ENCODE results near the gene BEGAIN.
A peak's percentile ranks its signal among the peaks of the same experiment; 100 is the strongest.

The BEGAIN gene

GRCh38 chr14:100615736-100616695 lies 28.8 kb upstream of the BEGAIN start:
- DNase-seq: no peak

- no peak for DNase-seq
These were observed 27.6 kb upstream of the BEGAIN start for GRCh38 chr14:100614803-100615202.

GRCh38 chr14:100612986-100613385 lies 25.8 kb upstream of the BEGAIN start:
- DNase-seq: no peak

DNA sequence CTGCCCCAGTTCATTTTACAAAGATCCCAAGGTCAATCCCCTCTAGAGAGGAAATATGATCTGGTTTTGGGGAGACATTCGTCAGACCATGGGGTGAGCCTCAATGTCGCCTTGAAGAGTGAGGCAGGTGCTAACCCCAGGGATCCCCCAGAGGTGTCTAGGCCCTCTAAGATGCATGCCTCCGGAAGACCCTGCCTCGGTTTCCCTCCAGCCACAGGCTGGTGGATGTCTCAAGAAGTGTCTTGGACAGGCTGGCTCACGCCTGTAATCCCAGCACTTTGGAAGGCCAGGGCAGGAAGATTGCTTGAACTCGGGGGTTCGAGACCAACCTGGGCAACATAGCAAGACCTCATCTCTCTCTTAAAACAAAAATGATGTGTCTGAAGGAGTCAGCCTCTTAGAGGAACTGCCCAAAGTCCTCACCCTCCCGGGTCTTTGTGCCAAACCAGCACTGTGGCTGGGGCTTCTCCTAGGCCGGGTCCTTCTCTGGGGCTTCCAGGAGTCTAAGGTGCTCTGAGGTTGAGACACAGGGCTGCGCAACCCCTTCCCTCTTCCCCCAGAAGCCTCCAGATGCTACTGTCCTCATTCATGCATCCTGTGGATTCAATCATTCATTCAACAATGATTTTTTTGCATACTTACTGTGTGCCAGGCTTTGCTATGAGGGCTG lies 24.7 kb upstream of the BEGAIN start:
- no peak for DNase-seq

DNA sequence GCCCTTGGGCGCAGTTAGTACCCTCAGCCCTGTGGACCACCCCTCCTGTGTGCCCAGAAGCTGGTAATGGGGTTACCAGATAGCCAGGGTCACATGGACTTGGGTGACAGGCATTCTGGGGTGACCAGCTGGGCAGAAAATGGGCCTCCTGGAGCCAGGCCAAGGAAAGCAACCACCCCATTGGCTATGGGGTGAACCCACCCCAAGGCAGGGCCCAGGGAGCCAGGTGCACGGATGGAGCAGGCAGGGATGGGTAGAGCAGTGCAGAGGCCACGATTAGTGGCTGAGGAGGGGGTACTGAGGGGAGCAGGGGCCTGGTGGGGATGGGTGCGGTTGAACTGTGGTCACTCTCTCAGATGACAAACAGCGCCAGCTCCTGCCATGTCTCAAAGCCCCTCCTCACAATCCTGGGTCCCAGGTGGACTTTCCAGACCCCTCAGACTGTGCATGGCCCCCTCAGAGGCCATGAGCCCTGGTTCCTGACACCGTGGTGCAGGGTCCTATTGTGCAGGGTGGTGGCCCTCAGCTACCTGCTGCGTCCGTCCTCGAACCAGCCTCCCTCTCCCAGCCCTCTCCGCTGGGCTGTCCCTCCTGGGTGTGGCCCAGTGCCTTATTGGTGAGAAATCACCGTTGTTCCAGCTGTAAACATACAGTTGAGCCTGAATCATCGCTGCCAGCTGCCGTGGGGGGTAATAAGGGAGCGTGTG lies 23.4 kb upstream of the BEGAIN start:
- DNase-seq: no peak

DNA sequence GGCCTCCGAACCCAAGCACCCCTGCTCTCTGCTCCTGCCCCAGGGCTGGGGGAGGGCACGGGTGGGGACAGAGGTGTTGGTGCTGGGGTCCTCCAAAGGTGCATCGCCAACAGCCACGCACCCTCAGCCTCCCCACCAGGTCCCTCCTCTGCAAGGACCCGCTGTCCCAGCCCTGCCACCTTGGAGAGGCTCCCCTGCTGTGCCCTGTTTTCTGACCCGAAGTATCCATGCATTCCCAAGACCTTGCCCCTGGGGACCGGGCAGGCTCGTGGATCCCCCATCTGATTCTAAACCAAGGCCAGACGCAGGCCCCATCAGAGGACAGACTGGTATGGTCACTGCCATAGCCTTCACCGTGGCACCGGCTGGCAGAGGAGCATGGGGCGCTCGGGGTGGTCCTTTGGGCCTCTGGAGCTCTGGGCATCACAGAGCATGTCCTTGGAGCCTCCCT lies 22.7 kb upstream of the BEGAIN start:
- DNase-seq: no peak

GRCh38 chr14:100609331-100609870 lies 22.2 kb upstream of the BEGAIN start:
- DNase-seq: no peak

DNA sequence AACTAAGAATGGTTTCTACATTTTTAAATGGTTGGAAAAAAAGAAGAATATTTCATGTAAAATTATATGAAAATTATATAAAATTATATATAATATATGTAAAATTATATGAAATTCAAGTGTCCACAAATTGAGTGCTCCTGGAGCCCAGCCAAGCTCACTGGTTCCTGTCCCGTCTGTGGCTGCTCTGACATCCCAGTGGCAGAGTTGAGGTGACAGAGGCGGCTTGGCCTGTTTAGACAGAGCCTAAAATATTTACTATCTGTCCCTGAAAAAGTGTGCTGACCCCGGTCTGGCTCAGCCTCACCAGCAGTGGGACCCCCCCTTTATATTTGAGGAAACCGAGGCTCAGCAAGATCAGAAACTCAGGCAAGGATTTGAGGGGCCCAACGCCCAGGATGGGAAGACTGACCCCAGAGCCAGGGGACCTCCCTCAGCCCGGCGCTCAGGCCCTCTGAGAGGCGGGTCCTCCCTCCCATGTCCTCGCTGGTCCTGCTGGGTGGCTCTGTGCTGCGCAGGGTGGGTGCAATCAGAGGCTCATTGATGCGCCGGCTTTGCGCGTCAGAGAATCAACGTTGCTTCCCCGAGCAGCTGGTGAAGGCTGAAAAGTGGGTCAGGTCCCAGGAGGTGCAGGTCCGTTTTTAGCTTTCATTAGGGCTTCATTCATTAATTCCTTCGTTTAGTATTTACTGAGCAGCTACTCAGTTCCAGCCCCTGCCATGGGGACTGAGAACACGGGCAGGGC lies 21.5 kb upstream of the BEGAIN start:
- DNase-seq: no peak

DNA sequence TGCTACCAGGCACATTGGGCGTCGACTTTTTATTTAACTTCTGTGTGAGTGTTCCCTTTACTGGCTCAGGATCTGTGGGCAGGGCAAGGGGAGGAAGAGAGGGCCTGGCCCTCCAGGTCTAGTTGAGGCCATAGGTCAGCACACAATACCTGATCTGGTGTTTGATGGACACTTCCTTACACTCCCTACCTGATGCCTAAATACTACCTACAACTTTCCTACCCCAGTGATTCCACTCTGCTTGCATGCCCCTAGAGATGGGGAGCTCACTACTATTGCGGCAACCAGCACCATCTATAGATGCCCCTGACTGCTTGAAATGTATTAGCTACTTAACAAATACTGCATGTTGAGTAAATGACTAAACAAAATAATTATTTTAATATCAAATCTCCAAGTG lies 20.8 kb upstream of the BEGAIN start:
- DNase-seq: no peak

DNA sequence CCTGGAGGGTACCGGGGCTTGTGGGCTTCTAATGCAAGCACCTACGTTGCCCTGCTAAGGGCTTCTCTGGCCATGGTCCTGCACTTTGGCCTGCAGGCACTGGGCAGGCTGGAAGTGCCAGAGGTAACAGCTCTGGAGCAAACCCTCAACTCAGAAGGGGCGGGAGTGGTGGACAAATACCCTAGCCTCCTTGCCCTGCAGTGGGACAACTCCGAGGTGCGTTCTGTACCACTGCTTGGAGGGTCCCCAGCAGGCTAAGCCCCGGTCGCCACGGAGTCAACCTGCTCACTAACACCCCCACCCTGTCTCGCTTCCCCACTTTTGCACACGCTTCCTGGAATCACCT lies 20.4 kb upstream of the BEGAIN start:
- no peak for DNase-seq

GRCh38 chr14:100606687-100607610 lies 19.7 kb upstream of the BEGAIN start:
- no peak for DNase-seq

- DNase-seq: no peak
These were observed 18.8 kb upstream of the BEGAIN start for GRCh38 chr14:100605706-100606686.

- no peak for DNase-seq
These were observed 18.0 kb upstream of the BEGAIN start for GRCh38 chr14:100605230-100605629.

DNA sequence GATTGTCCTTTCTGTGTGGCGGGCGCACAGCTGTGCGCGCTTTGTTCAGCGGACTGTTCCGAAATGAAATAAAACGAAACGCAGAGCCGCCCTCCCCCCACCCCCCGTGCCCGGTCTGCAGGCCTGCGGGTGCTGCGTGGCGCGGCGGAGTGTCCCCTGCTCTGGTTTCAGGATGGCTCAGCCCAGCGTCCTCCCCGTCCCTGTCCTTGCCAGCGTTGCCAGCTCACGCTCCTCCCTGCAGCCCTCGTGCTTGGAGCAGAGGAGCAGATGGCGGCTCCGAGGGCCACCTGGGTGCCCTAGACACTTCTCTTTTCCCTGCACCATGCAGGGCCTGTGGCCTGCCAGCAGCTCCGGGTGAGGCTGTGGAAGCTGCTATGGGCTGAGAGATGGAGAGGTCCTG lies 17.5 kb upstream of the BEGAIN start:
- peak in 1 of 2 experiments; percentile 47 for DNase-seq

DNA sequence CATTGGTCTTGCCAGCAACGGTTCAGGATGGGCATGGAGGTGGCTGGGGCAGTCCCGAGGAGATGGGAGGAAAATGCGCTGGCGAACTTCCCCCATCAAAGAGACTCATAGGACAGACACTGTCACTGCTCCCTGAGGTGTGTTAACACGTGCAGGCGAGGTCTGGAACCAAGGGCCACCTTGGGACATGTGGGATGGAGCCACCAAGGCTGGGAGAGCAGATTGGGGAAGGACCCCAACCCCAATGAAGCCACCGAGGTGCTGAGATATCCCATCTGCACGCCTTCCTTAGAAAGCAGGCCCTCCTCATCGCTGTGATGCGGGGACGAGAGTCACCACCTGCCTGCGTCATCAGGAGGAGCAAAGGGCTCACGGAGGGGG lies 16.9 kb upstream of the BEGAIN start:
- no peak for DNase-seq

DNA sequence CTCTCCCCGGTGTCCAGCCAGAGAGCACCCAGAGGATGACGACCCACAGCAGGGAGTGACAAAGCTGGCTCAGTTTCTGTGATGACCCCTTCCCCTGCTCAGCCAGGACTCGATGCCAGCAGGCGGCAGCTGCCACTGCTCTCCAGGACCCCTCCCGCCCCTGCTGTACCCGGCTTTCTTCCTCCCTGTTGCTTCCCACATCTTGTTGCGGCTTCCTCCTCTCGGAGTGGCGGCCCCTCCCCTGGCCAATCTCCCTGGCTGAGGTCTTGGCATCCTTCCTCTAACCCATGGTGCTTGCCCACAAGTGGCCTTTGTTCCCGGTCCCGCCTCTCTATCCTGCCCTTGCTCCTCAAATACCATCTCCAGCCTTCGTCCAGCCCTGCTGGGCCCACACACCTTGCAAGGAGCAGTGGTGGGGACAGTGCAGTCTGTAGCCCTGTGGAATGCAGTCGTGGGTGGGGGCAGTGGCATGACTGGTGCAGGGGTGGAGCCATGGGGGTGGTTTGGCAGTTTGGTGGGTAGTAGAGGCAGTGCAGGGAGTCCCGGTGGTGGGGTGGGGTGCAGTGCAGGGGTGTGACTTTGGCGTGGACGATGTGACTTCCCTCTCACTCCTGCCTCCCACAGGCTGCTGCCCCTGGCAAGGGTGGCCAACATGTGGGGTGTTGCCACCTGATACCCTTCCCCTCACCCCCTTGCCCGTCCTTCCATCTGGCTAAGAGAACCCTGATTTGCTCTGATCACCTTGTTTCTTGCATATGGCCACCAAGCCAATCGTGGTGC lies 16.3 kb upstream of the BEGAIN start:
- no peak for DNase-seq

DNA sequence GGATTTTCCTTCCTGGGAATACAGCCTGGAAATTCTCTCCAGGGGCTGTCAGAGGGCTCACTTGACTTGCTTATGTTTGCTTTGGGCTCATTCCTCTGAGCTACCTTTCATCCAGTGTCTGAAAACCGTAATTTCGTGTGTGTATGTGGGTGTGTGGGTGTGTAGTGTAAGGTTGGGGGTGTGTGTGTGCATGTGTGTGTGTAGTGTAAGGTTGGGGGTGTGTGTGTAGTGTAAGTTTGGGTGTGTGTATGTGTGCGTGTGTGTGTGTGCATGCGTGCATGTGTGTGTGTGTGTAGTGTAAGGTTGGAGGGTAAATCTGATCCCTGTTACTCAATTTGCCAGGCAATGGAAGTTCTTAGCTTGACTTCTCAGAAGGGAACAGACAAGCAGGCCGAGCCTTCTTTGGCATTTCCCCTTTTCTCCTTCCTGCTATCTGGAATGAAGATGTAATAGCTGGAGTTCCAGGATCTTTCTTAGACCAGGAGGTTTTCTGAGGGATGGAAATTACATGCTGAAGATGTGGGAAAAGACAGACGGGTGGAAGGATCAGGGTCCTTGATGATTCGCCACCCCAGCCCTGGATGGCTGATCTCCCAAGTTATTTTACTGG lies 15.5 kb upstream of the BEGAIN start:
- DNase-seq: no peak

DNA sequence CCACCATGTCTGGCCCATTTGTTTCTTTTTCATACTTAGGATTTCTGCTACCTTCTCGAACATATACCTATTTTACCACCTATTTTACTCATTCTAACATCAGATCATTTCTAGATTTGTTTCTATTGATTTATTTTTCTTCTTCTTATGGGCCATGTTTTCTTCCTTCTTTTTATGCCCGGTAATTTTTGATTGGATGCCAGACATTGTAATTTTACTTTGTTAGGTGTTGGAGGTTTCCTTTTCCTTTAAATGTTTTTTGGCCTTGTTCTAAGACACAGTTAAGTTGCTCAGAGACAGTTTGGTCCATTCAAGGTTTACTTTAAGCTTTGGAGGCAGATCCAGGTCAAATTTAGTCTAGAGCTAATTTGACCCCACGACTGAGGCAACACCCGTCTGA lies 14.7 kb upstream of the BEGAIN start:
- DNase-seq: no peak

DNA sequence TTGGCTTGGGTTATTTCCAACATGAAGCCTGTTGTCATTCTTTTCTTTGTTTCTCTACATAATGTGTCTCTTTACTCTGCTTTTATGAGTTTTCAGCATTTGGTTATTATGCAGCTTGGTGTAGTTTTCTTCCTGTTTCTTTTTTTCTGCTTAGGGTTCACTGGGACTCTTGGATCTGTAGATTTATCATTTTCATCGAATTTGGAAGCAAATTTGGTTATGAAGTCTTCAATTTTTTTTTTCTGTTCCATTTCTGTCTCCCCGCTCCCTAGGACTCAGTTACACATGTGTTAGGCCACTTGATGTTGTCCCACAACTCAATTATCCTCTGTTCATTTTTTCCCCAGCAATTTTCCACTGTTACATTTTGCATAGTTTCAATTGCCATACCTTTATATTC lies 13.8 kb upstream of the BEGAIN start:
- DNase-seq: no peak

All from cerebellar nuclear complex (tissue), 1 donor.